Measurements from ENCODE around the gene NCOA1. TPM values are rescaled to one million over a fixed set of nuclear protein-coding genes. Genes with fewer than 3 reads are reported as not detected.

The NCOA1 gene
- total RNA-seq, 4 donors from 2014 or later: 33.9 to 91.2 (median 60.1) TPM

DNA sequence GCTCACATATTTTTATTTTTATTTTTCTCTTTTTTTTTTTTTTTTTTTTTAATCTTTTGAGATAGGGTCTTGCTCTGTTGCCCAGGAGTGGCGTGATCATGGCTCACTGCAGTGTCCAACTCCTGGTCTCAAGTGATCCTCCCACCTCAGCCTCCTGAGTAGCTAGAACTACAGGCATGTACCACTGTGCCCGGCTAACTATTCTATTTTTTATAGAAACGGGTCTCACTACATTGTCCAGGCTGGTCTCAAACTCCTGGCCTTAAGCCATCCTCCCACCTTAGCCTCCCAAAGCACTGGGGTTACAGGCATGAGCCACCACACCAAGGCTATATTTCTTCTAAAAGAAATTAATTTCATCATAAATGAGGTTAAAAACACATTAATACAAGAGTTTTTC is 256.2 kb downstream of the NCOA1 start:
- TF ChIP-seq, protein P1, sequence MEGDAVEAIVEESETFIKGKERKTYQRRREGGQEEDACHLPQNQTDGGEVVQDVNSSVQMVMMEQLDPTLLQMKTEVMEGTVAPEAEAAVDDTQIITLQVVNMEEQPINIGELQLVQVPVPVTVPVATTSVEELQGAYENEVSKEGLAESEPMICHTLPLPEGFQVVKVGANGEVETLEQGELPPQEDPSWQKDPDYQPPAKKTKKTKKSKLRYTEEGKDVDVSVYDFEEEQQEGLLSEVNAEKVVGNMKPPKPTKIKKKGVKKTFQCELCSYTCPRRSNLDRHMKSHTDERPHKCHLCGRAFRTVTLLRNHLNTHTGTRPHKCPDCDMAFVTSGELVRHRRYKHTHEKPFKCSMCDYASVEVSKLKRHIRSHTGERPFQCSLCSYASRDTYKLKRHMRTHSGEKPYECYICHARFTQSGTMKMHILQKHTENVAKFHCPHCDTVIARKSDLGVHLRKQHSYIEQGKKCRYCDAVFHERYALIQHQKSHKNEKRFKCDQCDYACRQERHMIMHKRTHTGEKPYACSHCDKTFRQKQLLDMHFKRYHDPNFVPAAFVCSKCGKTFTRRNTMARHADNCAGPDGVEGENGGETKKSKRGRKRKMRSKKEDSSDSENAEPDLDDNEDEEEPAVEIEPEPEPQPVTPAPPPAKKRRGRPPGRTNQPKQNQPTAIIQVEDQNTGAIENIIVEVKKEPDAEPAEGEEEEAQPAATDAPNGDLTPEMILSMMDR (IDR thresholded peaks at IDR 0.05 in 4 of 5, conservative IDR thresholded peaks at IDR 0.05 in 1 of 5): no peak
- TF ChIP-seq POLR2A (IDR thresholded peaks at IDR 0.05): no peak
- no peaks in the 10 kb centered on the region for H3K9me3 ChIP-seq
- H3K4me1 ChIP-seq: peaks cover 0 to 5% of the 10 kb centered on the region in 2 donors
- in situ Hi-C loops (cut with MboI; ENCODE audit: low sequenced_read_pairs in 4 of 4): no loop called here
- no peak overlapping the region for H3K27ac ChIP-seq
- H3K4me3 ChIP-seq: no peak overlapping the region
- DNase-seq: no peak
- H3K36me3 ChIP-seq: peaks cover 0 to 18% of the 10 kb centered on the region in 2 donors
- H3K27me3 ChIP-seq: no peaks in the 10 kb centered on the region
- intact Hi-C loops (cut with DNase I; ENCODE audit: low total_unique reads): no loop called here
- ATAC-seq: no peak

DNA sequence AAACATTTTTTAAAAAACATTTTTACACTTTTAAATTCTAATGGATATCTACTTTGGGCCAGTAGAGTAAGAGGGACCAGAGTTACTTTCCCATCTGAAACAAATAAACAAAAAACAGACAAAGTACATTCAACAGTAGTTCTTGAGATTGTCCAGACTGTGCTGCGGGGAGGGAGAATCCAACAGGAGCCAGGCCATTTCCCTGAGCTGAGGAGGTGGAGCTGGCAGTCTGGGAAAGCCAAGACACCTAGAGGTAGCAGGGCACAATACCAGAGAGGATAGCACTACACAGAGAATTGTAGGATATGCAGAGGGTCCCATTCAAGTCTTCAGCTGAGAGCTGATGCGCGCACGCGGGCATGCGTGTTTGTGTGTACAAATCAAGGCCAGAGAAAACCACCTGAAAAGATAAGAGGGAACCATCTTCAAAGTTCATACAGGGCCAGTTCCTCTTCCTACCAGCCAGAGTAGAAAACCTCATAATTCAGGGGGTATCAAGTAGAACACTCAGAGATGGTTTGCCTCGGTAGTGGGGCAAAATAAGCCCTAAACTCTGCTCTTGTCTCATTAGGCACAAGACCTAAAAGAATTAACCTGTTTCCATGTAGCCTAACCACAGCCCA is 258.1 kb downstream of the NCOA1 start:
- no peak for TF ChIP-seq POLR2A (IDR thresholded peaks at IDR 0.05)
- TF ChIP-seq, protein P1 (IDR thresholded peaks at IDR 0.05 in 4 of 5, conservative IDR thresholded peaks at IDR 0.05 in 1 of 5): no peak
- in situ Hi-C loops (cut with MboI; ENCODE audit: low sequenced_read_pairs in 4 of 4) (no loop called here), intact Hi-C loops (cut with DNase I; ENCODE audit: low total_unique reads) (no loop called here)
- Histone ChIP-seq H3K36me3 (peaks cover 0 to 27% of the 10 kb centered on the region in 2 donors), H3K4me3 (no peak overlapping the region), H3K4me1 (no peaks in the 10 kb centered on the region), H3K9me3 (no peaks in the 10 kb centered on the region), H3K27me3 (no peaks in the 10 kb centered on the region), H3K27ac (no peak overlapping the region)
- ATAC-seq: no peak
- DNase-seq: no peak

DNA sequence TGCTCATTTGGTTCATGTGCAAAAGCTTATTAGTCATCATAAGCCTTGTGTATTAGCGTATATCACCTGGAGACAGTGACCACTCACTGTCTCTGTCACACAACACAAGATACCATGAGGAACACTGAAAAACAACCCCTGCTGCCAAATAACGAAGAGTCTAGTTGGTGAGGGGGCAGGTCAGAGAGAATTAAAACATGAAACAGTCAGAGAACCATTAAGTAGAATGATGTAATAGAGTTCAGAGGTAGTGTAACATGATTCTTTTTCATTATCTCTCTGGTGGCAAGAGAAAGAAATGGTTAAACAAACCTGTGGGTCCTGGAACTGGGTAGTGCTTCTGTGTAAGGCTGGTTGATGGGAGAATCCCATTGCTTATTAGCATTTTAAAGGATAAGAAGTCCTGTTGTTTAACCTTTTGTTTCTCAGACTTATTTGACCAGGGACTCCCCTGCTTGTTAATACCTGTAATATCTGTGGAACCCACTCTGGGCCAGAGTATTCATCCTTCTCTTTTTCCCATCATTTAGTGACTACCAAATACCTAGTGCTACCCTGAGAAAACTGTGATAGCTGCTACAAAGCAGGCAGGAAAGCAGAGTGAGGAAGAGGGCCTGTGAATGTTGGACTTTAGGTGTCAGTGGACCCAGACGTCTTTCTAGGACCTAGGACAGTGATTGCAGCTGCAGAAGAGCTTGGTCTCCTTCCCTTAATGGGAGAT is 264.1 kb downstream of the NCOA1 start:
- DNase-seq (no peak), ATAC-seq (no peak)
- H3K27me3 ChIP-seq: no peaks in the 10 kb centered on the region
- TF ChIP-seq POLR2A (IDR thresholded peaks at IDR 0.05): no peak
- TF ChIP-seq, protein P1 (IDR thresholded peaks at IDR 0.05 in 4 of 5, conservative IDR thresholded peaks at IDR 0.05 in 1 of 5): no peak
- intact Hi-C loops (cut with DNase I; ENCODE audit: low total_unique reads) (no loop called here), in situ Hi-C loops (cut with MboI; ENCODE audit: low sequenced_read_pairs in 4 of 4) (no loop called here)
- H3K9me3 ChIP-seq: no peaks in the 10 kb centered on the region
- H3K4me3 ChIP-seq: no peak overlapping the region
- no peak overlapping the region for H3K27ac ChIP-seq
- peaks cover 2 to 64% of the 10 kb centered on the region in 2 donors for H3K36me3 ChIP-seq
- H3K4me1 ChIP-seq: no peaks in the 10 kb centered on the region

DNA sequence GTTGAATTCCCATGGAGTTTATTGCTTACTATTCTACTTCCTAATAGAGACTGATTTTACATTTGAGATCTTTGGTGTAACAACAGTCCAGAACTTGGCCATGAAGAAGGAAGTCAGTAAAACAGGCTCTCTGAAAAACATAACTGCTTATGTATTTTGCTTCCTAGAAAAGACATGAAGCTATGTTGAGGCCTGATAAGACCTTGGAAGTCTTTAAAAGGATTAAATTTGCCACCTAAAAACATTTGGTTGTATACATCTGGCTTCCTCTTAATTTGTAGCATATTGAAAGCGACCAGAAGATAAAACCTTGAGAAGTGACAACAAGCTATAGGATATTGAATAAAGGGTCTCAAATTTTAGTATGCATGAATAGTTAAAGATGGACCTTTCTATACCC is 265.7 kb downstream of the NCOA1 start:
- ATAC-seq: no peak

More for the DNA sequence above, 265.7 kb downstream of the NCOA1 start:
- intact Hi-C loops (cut with DNase I; ENCODE audit: low total_unique reads): no loop called here
- Histone ChIP-seq H3K4me3 (no peak overlapping the region), H3K27ac (no peak overlapping the region), H3K9me3 (no peaks in the 10 kb centered on the region), H3K36me3 (peaks cover 2 to 65% of the 10 kb centered on the region in 2 donors), H3K4me1 (no peaks in the 10 kb centered on the region), H3K27me3 (no peaks in the 10 kb centered on the region)
- TF ChIP-seq, protein P1 (IDR thresholded peaks at IDR 0.05 in 4 of 5, conservative IDR thresholded peaks at IDR 0.05 in 1 of 5): no peak
- TF ChIP-seq POLR2A (IDR thresholded peaks at IDR 0.05): no peak
- in situ Hi-C loops (cut with MboI; ENCODE audit: low sequenced_read_pairs in 4 of 4): no loop called here
- DNase-seq: no peak
